ENCODE results near the gene TBC1D4.

- TF ChIP-seq CREM (IDR thresholded peaks at IDR 0.05; ENCODE audit: low read depth) (no peak), NFIC (IDR thresholded peaks at IDR 0.05; ENCODE audit: low read depth, low read length) (no peak), BMI1 (IDR thresholded peaks at IDR 0.05; ENCODE audit: borderline replicate concordance) (no peak), TAF1 (IDR thresholded peaks at IDR 0.05; ENCODE audit: borderline replicate concordance, low read depth, low read length) (no peak), CTCF (IDR thresholded peaks at IDR 0.05 in 2 of 3, conservative IDR thresholded peaks at IDR 0.05 in 1 of 3; ENCODE audit: control insufficient read depth in 2 of 3, extremely low read depth in 1 of 3, insufficient read depth in 1 of 3, low read depth in 3 of 3, low read length in 3 of 3) (no peak), SIN3A (IDR thresholded peaks at IDR 0.05; ENCODE audit: low read depth, low read length) (no peak), POLR2AphosphoS5 (IDR thresholded peaks at IDR 0.05; ENCODE audit: low read length) (no peak), ATF2 (IDR thresholded peaks at IDR 0.05; ENCODE audit: low read length) (no peak), MAX (IDR thresholded peaks at IDR 0.05; ENCODE audit: low read depth, low read length) (no peak), RFX5 (IDR thresholded peaks at IDR 0.05; ENCODE audit: low read depth, low read length) (no peak)
Measured at GRCh38 chr13:75279834-75280369, 202.1 kb downstream of the TBC1D4 start.

Data from GM12878 (cell line).